ENCODE measurements around the gene MAP4K1. TPM values are rescaled to one million over a fixed set of nuclear protein-coding genes. Genes with fewer than 3 reads are reported as not detected.
A peak's percentile ranks its signal among the peaks of the same experiment; 100 is the strongest.

Gene MAP4K1
- total and polyA plus RNA-seq, 2 of the 13 experiments (the other 11 are each of a cell fraction or from before 2014, with no cell fraction given), result 0.24 to 0.89 TPM

GRCh38 chr19:38543807-38544568 is 73.8 kb downstream of the MAP4K1 start (continued):
- TF ChIP-seq, protein P1, sequence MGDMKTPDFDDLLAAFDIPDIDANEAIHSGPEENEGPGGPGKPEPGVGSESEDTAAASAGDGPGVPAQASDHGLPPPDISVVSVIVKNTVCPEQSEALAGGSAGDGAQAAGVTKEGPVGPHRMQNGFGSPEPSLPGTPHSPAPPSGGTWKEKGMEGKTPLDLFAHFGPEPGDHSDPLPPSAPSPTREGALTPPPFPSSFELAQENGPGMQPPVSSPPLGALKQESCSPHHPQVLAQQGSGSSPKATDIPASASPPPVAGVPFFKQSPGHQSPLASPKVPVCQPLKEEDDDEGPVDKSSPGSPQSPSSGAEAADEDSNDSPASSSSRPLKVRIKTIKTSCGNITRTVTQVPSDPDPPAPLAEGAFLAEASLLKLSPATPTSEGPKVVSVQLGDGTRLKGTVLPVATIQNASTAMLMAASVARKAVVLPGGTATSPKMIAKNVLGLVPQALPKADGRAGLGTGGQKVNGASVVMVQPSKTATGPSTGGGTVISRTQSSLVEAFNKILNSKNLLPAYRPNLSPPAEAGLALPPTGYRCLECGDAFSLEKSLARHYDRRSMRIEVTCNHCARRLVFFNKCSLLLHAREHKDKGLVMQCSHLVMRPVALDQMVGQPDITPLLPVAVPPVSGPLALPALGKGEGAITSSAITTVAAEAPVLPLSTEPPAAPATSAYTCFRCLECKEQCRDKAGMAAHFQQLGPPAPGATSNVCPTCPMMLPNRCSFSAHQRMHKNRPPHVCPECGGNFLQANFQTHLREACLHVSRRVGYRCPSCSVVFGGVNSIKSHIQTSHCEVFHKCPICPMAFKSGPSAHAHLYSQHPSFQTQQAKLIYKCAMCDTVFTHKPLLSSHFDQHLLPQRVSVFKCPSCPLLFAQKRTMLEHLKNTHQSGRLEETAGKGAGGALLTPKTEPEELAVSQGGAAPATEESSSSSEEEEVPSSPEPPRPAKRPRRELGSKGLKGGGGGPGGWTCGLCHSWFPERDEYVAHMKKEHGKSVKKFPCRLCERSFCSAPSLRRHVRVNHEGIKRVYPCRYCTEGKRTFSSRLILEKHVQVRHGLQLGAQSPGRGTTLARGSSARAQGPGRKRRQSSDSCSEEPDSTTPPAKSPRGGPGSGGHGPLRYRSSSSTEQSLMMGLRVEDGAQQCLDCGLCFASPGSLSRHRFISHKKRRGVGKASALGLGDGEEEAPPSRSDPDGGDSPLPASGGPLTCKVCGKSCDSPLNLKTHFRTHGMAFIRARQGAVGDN (CRISPR knock-in tag; IDR thresholded peaks at IDR 0.05), result peak; percentile 65
- TF ChIP-seq SMC3 (IDR thresholded peaks at IDR 0.05; ENCODE audit: low read length) (no peak), ELF1 (CRISPR knock-in tag; IDR thresholded peaks at IDR 0.05) (peak; percentile 21; the same call in 1 of the 2 replicates), ZNF788 (CRISPR knock-in tag; IDR thresholded peaks at IDR 0.05; ENCODE audit: borderline replicate concordance) (0 out of 2 replicates have a peak, but pooled peaks have one; percentile 7), CHD4 (IDR thresholded peaks at IDR 0.05; ENCODE audit: borderline replicate concordance, low read length) (0 out of 2 replicates have a peak, but pooled peaks have one; percentile 25), ZNF3 (CRISPR knock-in tag; IDR thresholded peaks at IDR 0.05) (peak; percentile 82), ATF3 (CRISPR knock-in tag; IDR thresholded peaks at IDR 0.05) (peak; percentile 72), HOXA3 (CRISPR knock-in tag; IDR thresholded peaks at IDR 0.05) (0 out of 2 replicates have a peak, but pooled peaks have one; percentile 15), NFYB (CRISPR knock-in tag; IDR thresholded peaks at IDR 0.05) (peak; percentile 74), POLR2AphosphoS2 (IDR thresholded peaks at IDR 0.05; ENCODE audit: low read depth, low read length) (no peak), ZFY (CRISPR knock-in tag; IDR thresholded peaks at IDR 0.05) (0 out of 2 replicates have a peak, but pooled peaks have one; percentile 12), ATF7-NPFF (CRISPR knock-in tag; IDR thresholded peaks at IDR 0.05; ENCODE audit: low read depth) (no peak), STAG1 (CRISPR knock-in tag; IDR thresholded peaks at IDR 0.05) (peak; percentile 76), RNF2 (conservative IDR thresholded peaks at IDR 0.05; ENCODE audit: low read depth) (0 out of 2 replicates have a peak, but pooled peaks have one; percentile 34), HOXA5 (CRISPR knock-in tag; IDR thresholded peaks at IDR 0.05) (peak; percentile 98), MAX (IDR thresholded peaks at IDR 0.05) (0 out of 2 replicates have a peak, but pooled peaks have one; percentile 30), SP2 (CRISPR knock-in tag; IDR thresholded peaks at IDR 0.05) (0 out of 2 replicates have a peak, but pooled peaks have one; percentile 48), KMT2A (CRISPR knock-in tag; IDR thresholded peaks at IDR 0.05) (no peak)
- TF ChIP-seq, protein P2, sequence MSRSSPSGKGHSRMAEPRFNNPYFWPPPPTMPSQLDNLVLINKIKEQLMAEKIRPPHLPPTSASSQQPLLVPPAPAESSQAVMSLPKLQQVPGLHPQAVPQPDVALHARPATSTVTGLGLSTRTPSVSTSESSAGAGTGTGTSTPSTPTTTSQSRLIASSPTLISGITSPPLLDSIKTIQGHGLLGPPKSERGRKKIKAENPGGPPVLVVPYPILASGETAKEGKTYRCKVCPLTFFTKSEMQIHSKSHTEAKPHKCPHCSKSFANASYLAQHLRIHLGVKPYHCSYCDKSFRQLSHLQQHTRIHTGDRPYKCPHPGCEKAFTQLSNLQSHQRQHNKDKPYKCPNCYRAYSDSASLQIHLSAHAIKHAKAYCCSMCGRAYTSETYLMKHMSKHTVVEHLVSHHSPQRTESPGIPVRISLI (CRISPR knock-in tag; IDR thresholded peaks at IDR 0.05; ENCODE audit: borderline replicate concordance), result 0 out of 2 replicates have a peak, but pooled peaks have one; percentile 28
- TF ChIP-seq, protein P3, sequence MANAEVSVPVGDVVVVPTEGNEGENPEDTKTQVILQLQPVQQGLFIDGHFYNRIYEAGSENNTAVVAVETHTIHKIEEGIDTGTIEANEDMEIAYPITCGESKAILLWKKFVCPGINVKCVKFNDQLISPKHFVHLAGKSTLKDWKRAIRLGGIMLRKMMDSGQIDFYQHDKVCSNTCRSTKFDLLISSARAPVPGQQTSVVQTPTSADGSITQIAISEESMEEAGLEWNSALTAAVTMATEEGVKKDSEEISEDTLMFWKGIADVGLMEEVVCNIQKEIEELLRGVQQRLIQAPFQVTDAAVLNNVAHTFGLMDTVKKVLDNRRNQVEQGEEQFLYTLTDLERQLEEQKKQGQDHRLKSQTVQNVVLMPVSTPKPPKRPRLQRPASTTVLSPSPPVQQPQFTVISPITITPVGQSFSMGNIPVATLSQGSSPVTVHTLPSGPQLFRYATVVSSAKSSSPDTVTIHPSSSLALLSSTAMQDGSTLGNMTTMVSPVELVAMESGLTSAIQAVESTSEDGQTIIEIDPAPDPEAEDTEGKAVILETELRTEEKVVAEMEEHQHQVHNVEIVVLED (CRISPR knock-in tag; IDR thresholded peaks at IDR 0.05; ENCODE audit: borderline replicate concordance), result no peak
- TF ChIP-seq, protein P4, sequence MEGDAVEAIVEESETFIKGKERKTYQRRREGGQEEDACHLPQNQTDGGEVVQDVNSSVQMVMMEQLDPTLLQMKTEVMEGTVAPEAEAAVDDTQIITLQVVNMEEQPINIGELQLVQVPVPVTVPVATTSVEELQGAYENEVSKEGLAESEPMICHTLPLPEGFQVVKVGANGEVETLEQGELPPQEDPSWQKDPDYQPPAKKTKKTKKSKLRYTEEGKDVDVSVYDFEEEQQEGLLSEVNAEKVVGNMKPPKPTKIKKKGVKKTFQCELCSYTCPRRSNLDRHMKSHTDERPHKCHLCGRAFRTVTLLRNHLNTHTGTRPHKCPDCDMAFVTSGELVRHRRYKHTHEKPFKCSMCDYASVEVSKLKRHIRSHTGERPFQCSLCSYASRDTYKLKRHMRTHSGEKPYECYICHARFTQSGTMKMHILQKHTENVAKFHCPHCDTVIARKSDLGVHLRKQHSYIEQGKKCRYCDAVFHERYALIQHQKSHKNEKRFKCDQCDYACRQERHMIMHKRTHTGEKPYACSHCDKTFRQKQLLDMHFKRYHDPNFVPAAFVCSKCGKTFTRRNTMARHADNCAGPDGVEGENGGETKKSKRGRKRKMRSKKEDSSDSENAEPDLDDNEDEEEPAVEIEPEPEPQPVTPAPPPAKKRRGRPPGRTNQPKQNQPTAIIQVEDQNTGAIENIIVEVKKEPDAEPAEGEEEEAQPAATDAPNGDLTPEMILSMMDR (CRISPR knock-in tag; IDR thresholded peaks at IDR 0.05), result peak; percentile 75

All from HepG2 (cell line).